BJ (cell line): Measurements from ENCODE around the gene FBXO11. TPM values are rescaled to one million over a fixed set of nuclear protein-coding genes. Genes with fewer than 3 reads are reported as not detected.

Source experiments
- CTCF ChIA-PET: fragments of 350-600 bp; formaldehyde crosslinking; extraction: SDS; loops from one replicate; lab custom pipeline; 2021; ENCODE audit warnings: antibody characterized with exemption, inconsistent platforms; lab: Yijun Ruan, JAX
- POLR2A ChIA-PET: fragments of 300-600 bp; sonication (Branson Sonifier 250); formaldehyde crosslinking; extraction: SDS; loops from one replicate; lab custom pipeline; 2021; ENCODE audit warnings: antibody characterized with exemption; lab: Charles Lee
- DNase-seq: peaks from one replicate; pipeline ENCODE4 v3.0.0-alpha.2; 2011; ENCODE audit warnings: low read depth
- H3K27me3 ChIP-seq: 2 replicates; pipeline ENCODE4 v1.6.0; 2011; ENCODE audit warnings: low read length; ENCODE audit not compliant: control insufficient read depth, insufficient read depth
- H3K36me3 ChIP-seq: 2 replicates; pipeline ENCODE4 v1.5.1; 2011; ENCODE audit warnings: low read length; ENCODE audit not compliant: control insufficient read depth, insufficient read depth
- H3K4me3 ChIP-seq: 2 replicates; pipeline ENCODE4 v1.5.1; 2011; ENCODE audit warnings: low read depth, mild to moderate bottlenecking, control low read depth, low read length
- CTCF ChIP-seq: IDR thresholded peaks from 2 replicates; pipeline ENCODE4 v1.5.1; 2011; ENCODE audit warnings: low read depth, mild to moderate bottlenecking, control low read depth, inconsistent platforms, low read length, moderate library complexity; ENCODE audit not compliant: insufficient read depth
- polyA plus RNA-seq: library from polyadenylated mRNA; depleted of rRNA; stranded (reverse); fragments of >200 nt; gene quantifications from 2 replicates; pipeline ENCODE4 v1.2.3, GENCODE V29; 2011

Gene FBXO11
- polyA plus RNA-seq, 1 experiment: 21.5 TPM

- Histone ChIP-seq H3K27me3 (no peaks in the 10 kb centered on the region), H3K4me3 (no peak overlapping the region), H3K36me3 (no peaks in the 10 kb centered on the region)
- TF ChIP-seq CTCF: no peak
- ChIA-PET POLR2A (no interaction called here), CTCF (no interaction called here)
- no peak for DNase-seq
Measured at GRCh38 chr2:47941936-47942335, 35.6 kb upstream of the FBXO11 start.

GRCh38 chr2:47937677-47938076 is 31.4 kb upstream of the FBXO11 start:
- POLR2A ChIA-PET: no interaction called here

DNA sequence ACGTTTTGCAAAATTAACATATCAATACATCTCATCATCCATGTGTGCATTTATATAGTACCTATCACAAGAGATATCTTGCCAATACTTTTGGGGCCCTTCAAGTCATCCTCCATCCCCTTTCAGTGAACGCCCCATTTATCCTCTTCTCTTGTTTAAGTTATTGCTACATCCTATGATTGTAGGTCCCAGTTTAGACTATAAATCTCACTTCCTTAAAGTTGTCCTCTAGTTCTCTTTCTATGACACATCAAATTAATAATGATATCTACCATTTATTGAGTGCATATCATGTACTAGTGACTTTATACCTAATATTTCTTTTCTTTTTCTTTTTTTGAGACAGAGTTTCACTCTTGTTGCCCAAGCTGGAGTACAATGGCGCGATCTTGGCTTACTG is 28.8 kb upstream of the FBXO11 start:
- no peaks in the 10 kb centered on the region for H3K36me3 ChIP-seq
- no peaks in the 10 kb centered on the region for H3K27me3 ChIP-seq
- DNase-seq: no peak
- ChIA-PET POLR2A (no interaction called here), CTCF (interaction anchor here (0.6 kb wide), 1 partner anchor 182 kb away, joined by 3 read pairs; no protein-coding TSS in a partner anchor)
- no peak for TF ChIP-seq CTCF
- no peak overlapping the region for H3K4me3 ChIP-seq

More at GRCh38 chr2:47937677-47938076, 31.4 kb upstream of the FBXO11 start:
- CTCF ChIA-PET: no interaction called here
- no peak overlapping the region for H3K4me3 ChIP-seq
- H3K36me3 ChIP-seq: no peaks in the 10 kb centered on the region
- TF ChIP-seq CTCF: no peak
- no peaks in the 10 kb centered on the region for H3K27me3 ChIP-seq
- no peak for DNase-seq

- Histone ChIP-seq H3K27me3 (no peaks in the 10 kb centered on the region; the same call in 1 of the 2 replicates), H3K4me3 (no peak overlapping the region), H3K36me3 (no peaks in the 10 kb centered on the region)
- no peak for TF ChIP-seq CTCF
- CTCF ChIA-PET: interaction anchor here (2.1 kb wide), 1 partner anchor 11 kb away, joined by 8 read pairs; no protein-coding TSS in a partner anchor
- POLR2A ChIA-PET: no interaction called here
- DNase-seq: no peak
Measured at GRCh38 chr2:47918043-47918442, 11.7 kb upstream of the FBXO11 start.

DNA sequence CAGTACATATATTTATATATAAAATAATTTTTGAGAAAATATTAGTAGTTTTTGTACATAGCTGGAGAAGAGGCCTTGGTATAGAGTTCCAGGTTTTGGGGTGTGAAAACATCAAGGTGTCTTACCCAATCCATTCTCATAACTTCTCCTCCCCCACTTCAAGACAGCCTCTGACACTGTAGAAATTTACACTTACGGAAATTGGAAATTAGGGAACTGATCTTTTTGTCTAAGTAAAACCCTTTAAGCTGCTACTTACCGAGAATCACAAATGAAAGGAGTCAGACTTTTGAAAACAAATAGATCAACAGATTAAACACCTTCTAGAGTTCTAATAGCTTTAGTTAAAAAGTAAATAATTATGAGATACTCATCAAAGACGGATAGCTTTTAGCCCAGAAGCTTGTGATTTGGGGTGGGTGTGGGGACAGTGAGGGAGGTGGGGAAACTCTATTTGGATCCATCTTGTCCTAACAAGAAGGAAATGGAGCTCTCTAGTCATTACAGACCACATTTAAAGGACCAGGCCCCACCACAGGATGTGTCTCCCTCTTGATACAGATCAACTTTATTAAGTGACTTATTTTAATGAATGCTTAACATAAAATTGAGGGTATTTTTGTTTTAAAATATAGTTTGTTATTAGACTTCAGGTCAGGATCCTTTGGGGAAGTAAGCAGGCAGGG is 11.1 kb upstream of the FBXO11 start:
- no peak for TF ChIP-seq CTCF
- CTCF ChIA-PET: interaction anchor here (2.1 kb wide), 2 partner anchors 10 to 14 kb away, joined by 5 to 8 read pairs; no protein-coding TSS in a partner anchor
- no peak for DNase-seq
- POLR2A ChIA-PET: no interaction called here
- H3K27me3 ChIP-seq: no peaks in the 10 kb centered on the region; the same call in 1 of the 2 replicates
- no peaks in the 10 kb centered on the region for H3K36me3 ChIP-seq
- no peak overlapping the region for H3K4me3 ChIP-seq
